Glutamatergic neuron (in vitro differentiated cells): ENCODE measurements around the gene VPS36. TPM values are rescaled to one million over a fixed set of nuclear protein-coding genes. Genes with fewer than 3 reads are reported as not detected.
"Not testable (repeated sequence)": the region's sequence is repeated elsewhere in the genome, so short reads cannot be mapped to it uniquely, and the experiment has no call there.

Experiments
- DNase-seq: peaks from one replicate; pipeline ENCODE4 v3.0.0; 2022
- H3K27ac Mint-ChIP-seq: one replicate; pipeline ENCODE4 v1.8.0; 2020; ENCODE audit warnings: mild to moderate bottlenecking, mixed read lengths, inconsistent platforms; ENCODE audit not compliant: unreplicated experiment
- H3K27me3 Mint-ChIP-seq: one replicate; pipeline ENCODE4 v1.8.0; 2020; ENCODE audit warnings: mild to moderate bottlenecking, moderate library complexity, mixed read lengths, inconsistent platforms; ENCODE audit not compliant: unreplicated experiment
- H3K36me3 Mint-ChIP-seq: one replicate; pipeline ENCODE4 v1.8.0; 2020; ENCODE audit warnings: mild to moderate bottlenecking, mixed read lengths, inconsistent platforms; ENCODE audit not compliant: unreplicated experiment
- H3K4me1 Mint-ChIP-seq: one replicate; pipeline ENCODE4 v1.8.0; 2020; ENCODE audit warnings: mild to moderate bottlenecking, low read depth, mixed read lengths, inconsistent platforms; ENCODE audit not compliant: unreplicated experiment
- H3K4me3 Mint-ChIP-seq: one replicate; pipeline ENCODE4 v1.8.0; 2020; ENCODE audit warnings: mild to moderate bottlenecking, mixed read lengths, inconsistent platforms; ENCODE audit not compliant: unreplicated experiment
- H3K9me3 Mint-ChIP-seq: one replicate; pipeline ENCODE4 v1.8.0; 2020; ENCODE audit warnings: mild to moderate bottlenecking, moderate library complexity, mixed read lengths, inconsistent platforms; ENCODE audit not compliant: unreplicated experiment
- CTCF ChIP-seq: fragments of 200-600 bp; sonication (generic); IDR thresholded peaks from one replicate; pipeline ENCODE4 v1.5.0; 2021; ENCODE audit not compliant: partially characterized antibody, unreplicated experiment
- total RNA-seq: library from RNA; stranded (reverse); fragmentation: NEBNext Ultra II Directional; extraction: Animal tissue kit (Norgen Biotek cat#: 25700); gene quantifications from one replicate; pipeline ENCODE4 v1.2.1, GENCODE V29; 2021; ENCODE audit not compliant: unreplicated experiment

Gene VPS36
- total RNA-seq, 1 donor from 2014 or later: 29.2 TPM

GRCh38 chr13:52374873-52375411 is 75.5 kb downstream of the VPS36 start:
- Mint-ChIP-seq H3K4me3 (no peak overlapping the region), H3K36me3 (no peaks in the 10 kb centered on the region), H3K9me3 (peaks cover 1% of the 10 kb centered on the region), H3K27me3 (peaks cover 1% of the 10 kb centered on the region), H3K27ac (no peak overlapping the region), H3K4me1 (peaks cover 6% of the 10 kb centered on the region)
- no peak for DNase-seq
- no peak for TF ChIP-seq CTCF

GRCh38 chr13:52374389-52374788 is 76.0 kb downstream of the VPS36 start:
- Mint-ChIP-seq H3K36me3 (no peaks in the 10 kb centered on the region), H3K4me1 (peaks cover 6% of the 10 kb centered on the region), H3K9me3 (peaks cover 1% of the 10 kb centered on the region), H3K27me3 (peaks cover 1% of the 10 kb centered on the region), H3K27ac (no peak overlapping the region), H3K4me3 (no peak overlapping the region)
- TF ChIP-seq CTCF: no peak
- DNase-seq: no peak

GRCh38 chr13:52373277-52373676 is 77.2 kb downstream of the VPS36 start:
- not testable (repeated sequence) for H3K9me3 Mint-ChIP-seq, H3K4me3 Mint-ChIP-seq, H3K27me3 Mint-ChIP-seq, H3K27ac Mint-ChIP-seq, H3K36me3 Mint-ChIP-seq, DNase-seq, H3K4me1 Mint-ChIP-seq

- Mint-ChIP-seq H3K4me1 (peaks cover 6% of the 10 kb centered on the region), H3K27me3 (peaks cover 1% of the 10 kb centered on the region), H3K27ac (no peak overlapping the region), H3K36me3 (no peaks in the 10 kb centered on the region), H3K4me3 (no peak overlapping the region), H3K9me3 (peaks cover 1% of the 10 kb centered on the region)
- no peak for TF ChIP-seq CTCF
- DNase-seq: peak; percentile 50
Measured at GRCh38 chr13:52371736-52372247, 78.6 kb downstream of the VPS36 start.

- Mint-ChIP-seq H3K4me1 (no peaks in the 10 kb centered on the region), H3K9me3 (no peaks in the 10 kb centered on the region), H3K4me3 (no peak overlapping the region), H3K36me3 (no peaks in the 10 kb centered on the region), H3K27me3 (no peaks in the 10 kb centered on the region), H3K27ac (no peak overlapping the region)
- DNase-seq: no peak
- TF ChIP-seq CTCF: no peak
Measured at GRCh38 chr13:52366291-52366690, 84.1 kb downstream of the VPS36 start.

Other genes starting within 250 kb of the VPS36 start
- 0.27 TPM for gene THSD1, start 44.5 kb downstream of the VPS36 start, total RNA-seq
- gene CKAP2, start 4.8 kb upstream of the VPS36 start, total RNA-seq: 27.3 TPM
- gene HNRNPA1L2, start 191.8 kb upstream of the VPS36 start, total RNA-seq: 15.2 TPM
- gene SUGT1, start 202.2 kb upstream of the VPS36 start, total RNA-seq: 57.9 TPM